CD14-positive monocyte (primary cell): ENCODE results near the gene EFHC2. TPM values are rescaled to one million over a fixed set of nuclear protein-coding genes. Genes with fewer than 3 reads are reported as not detected.

Source experiments
- DNase-seq, 3 donors: peaks; one replicate each; pipeline ENCODE4 v3.0.0-alpha.2; 2011 to 2022
- H2AFZ ChIP-seq: 2 replicates; pipeline ENCODE4 v1.6.0; 2012; ENCODE audit warnings: mild to moderate bottlenecking, low read depth, low read length, inconsistent platforms; ENCODE audit not compliant: insufficient read depth, poor library complexity, severe bottlenecking
- H3K27ac ChIP-seq, 2 donors: 1 replicate in 1 of 2; 2 replicates in 1 of 2; pipeline ENCODE4 v1.5.1; 2012 to 2013; ENCODE audit warnings: low read length in 2 of 2, control low read depth in 1 of 2, inconsistent platforms in 1 of 2, low read depth in 1 of 2, mild to moderate bottlenecking in 1 of 2
- H3K27me3 ChIP-seq, 2 donors: one replicate each; pipeline versions ENCODE4 v1.6.0 to v1.6.1; 2011 to 2013; ENCODE audit warnings: low read length in 2 of 2; ENCODE audit not compliant: control insufficient read depth in 2 of 2, insufficient read depth in 2 of 2
- H3K36me3 ChIP-seq, 2 donors: replicated peaks in 1 of 2; 1 replicate in 1 of 2; 2 replicates in 1 of 2; pipeline versions ENCODE4 v1.5.1 to v1.6.1; 2012 to 2013; ENCODE audit warnings: low read length in 2 of 2, control low read depth in 1 of 2, inconsistent platforms in 1 of 2, mild to moderate bottlenecking in 1 of 2; ENCODE audit not compliant: insufficient read depth in 2 of 2, control insufficient read depth in 1 of 2
- H3K4me1 ChIP-seq, 2 donors: 1 replicate in 1 of 2; 2 replicates in 1 of 2; pipeline versions ENCODE4 v1.5.1 to v1.6.1; 2012 to 2013; ENCODE audit warnings: low read length in 2 of 2, control low read depth in 1 of 2, inconsistent platforms in 1 of 2, mild to moderate bottlenecking in 1 of 2, moderate library complexity in 1 of 2; ENCODE audit not compliant: insufficient read depth in 2 of 2, control insufficient read depth in 1 of 2
- H3K4me2 ChIP-seq: replicated peaks from 2 replicates; pipeline ENCODE3; 2012; ENCODE audit warnings: low read length, moderate library complexity, mild to moderate bottlenecking; ENCODE audit not compliant: poor library complexity, severe bottlenecking; ENCODE audit errors: extremely low read depth
- H3K4me3 ChIP-seq, 3 experiments: fragments of 200-600 bp in 1 of 3; sonication (generic) in 1 of 3; replicated peaks in 1 of 3; 1 replicate in 2 of 3; 2 replicates in 1 of 3; pipeline ENCODE4 v1.5.1; 2011 to 2013; ENCODE audit warnings: low read length in 3 of 3, mild to moderate bottlenecking in 3 of 3, control low read depth in 2 of 3, low read depth in 2 of 3, inconsistent platforms in 1 of 3, moderate library complexity in 1 of 3
- H3K79me2 ChIP-seq: 2 replicates; pipeline ENCODE4 v1.6.0; 2012; ENCODE audit warnings: mild to moderate bottlenecking, control low read depth, inconsistent platforms, low read length, moderate library complexity; ENCODE audit not compliant: insufficient read depth
- H3K9ac ChIP-seq: 2 replicates; pipeline ENCODE4 v1.6.0; 2017; ENCODE audit warnings: low read length, mild to moderate bottlenecking; ENCODE audit not compliant: insufficient read depth, poor library complexity, severe bottlenecking
- H3K9me3 ChIP-seq, 2 donors: replicated peaks in 1 of 2; 1 replicate in 1 of 2; 2 replicates in 1 of 2; pipeline versions ENCODE4 v1.5.1 to v1.6.1; 2012 to 2013; ENCODE audit warnings: low read length in 2 of 2, control low read depth in 1 of 2; ENCODE audit not compliant: control insufficient read depth in 1 of 2, insufficient read depth in 1 of 2
- H4K20me1 ChIP-seq: 2 replicates; pipeline ENCODE4 v1.6.0; 2012; ENCODE audit warnings: mild to moderate bottlenecking, low read length, control low read depth, moderate library complexity; ENCODE audit not compliant: insufficient read depth
- H3K27ac Mint-ChIP-seq, 7 donors: one replicate each; pipeline ENCODE4 v1.8.0; 2020; ENCODE audit warnings: mild to moderate bottlenecking in 7 of 7, mixed read lengths in 7 of 7, moderate library complexity in 6 of 7, inconsistent platforms in 2 of 7
- H3K27me3 Mint-ChIP-seq, 3 donors: one replicate each; pipeline ENCODE4 v1.8.0; 2021 to 2022; ENCODE audit warnings: low read depth in 3 of 3, mild to moderate bottlenecking in 3 of 3, mixed read lengths in 3 of 3, moderate library complexity in 3 of 3, inconsistent platforms in 1 of 3
- H3K36me3 Mint-ChIP-seq, 2 donors: one replicate each; pipeline ENCODE4 v1.8.0; 2020; ENCODE audit warnings: mixed read lengths in 2 of 2, inconsistent platforms in 1 of 2, mild to moderate bottlenecking in 1 of 2
- H3K4me1 Mint-ChIP-seq: one replicate; pipeline ENCODE4 v1.8.0; 2020; ENCODE audit warnings: mild to moderate bottlenecking, mixed read lengths
- H3K4me3 Mint-ChIP-seq, 2 donors: one replicate each; pipeline ENCODE4 v1.8.0; 2020; ENCODE audit warnings: mild to moderate bottlenecking in 2 of 2, mixed read lengths in 2 of 2, moderate library complexity in 1 of 2
- H3K9me3 Mint-ChIP-seq, 7 donors: one replicate each; pipeline ENCODE4 v1.8.0; 2020 to 2022; ENCODE audit warnings: mixed read lengths in 7 of 7, mild to moderate bottlenecking in 6 of 7, moderate library complexity in 6 of 7, inconsistent platforms in 2 of 7
- WGBS: methylation state at CpG from one replicate; pipeline ENCODE4 v1.1.5; 2013; ENCODE audit warnings: missing lambda C conversion rate; ENCODE audit not compliant: insufficient coverage; 5-methylcytosine and 5-hydroxymethylcytosine counted together
- intact Hi-C, 2 donors: fragments of 100-400 bp; cut with micrococcal nuclease; formaldehyde crosslinking; loops; one replicate each; pipeline versions ENCODE4 v1.15.0 to v1.15.1; 2023
- polyA plus RNA-seq, 3 donors: library from polyadenylated mRNA; depleted of rRNA in 1 of 3; unstranded in 2 of 3; stranded (reverse) in 1 of 3; fragments of 300-500 nt in 2 of 3; fragments of >200 nt in 1 of 3; fragmentation: Illumina TruSeq in 2 of 3; gene quantifications; 1 replicate in 2 of 3; 2 replicates in 1 of 3; pipeline ENCODE4 v1.2.3, GENCODE V29; 2012 to 2021
- TF ChIP-seq, protein P1 (sequence below): fragments of 200-600 bp; IDR thresholded peaks from one replicate; pipeline ENCODE4 v1.8.0; 2022; ENCODE audit warnings: antibody characterized with exemption, mild to moderate bottlenecking

EFHC2 gene
- polyA plus RNA-seq, 3 donors = 0.05 to 0.22 TPM; not detected in 1

DNA sequence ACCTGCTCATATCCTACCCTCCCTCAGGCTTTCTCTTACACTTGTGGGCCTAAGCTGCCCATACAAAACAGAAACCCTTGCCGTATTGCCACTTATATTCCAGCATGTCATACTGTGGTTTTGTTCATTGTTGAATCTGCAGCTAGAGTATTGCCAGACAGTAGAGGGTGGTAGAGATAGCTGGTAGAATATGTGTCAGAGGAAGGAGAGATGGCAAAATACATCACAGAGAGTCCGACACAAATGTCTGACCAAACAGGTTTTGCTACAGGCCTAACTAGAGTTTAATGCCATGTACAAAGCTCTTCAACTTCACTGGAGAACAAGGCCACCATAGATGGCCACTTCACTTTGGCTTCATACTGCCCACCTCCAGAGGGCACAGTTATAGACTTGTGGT is 160.1 kb downstream of the EFHC2 start:
- no peaks in the 10 kb centered on the region for H3K4me1 ChIP-seq
- no peak overlapping the region for H3K9ac ChIP-seq
- no peak overlapping the region for H3K4me2 ChIP-seq
- H3K79me2 ChIP-seq = no peaks in the 10 kb centered on the region
- Mint-ChIP-seq H3K4me3 (no peak overlapping the region), H3K9me3 (peaks cover 0 to 2% (median 0%) of the 10 kb centered on the region in 7 donors), H3K36me3 (no peaks in the 10 kb centered on the region), H3K27me3 (peaks cover 0 to 7% (median 0%) of the 10 kb centered on the region in 3 donors), H3K4me1 (peaks cover 4% of the 10 kb centered on the region), H3K27ac (no peak overlapping the region)
- no peak overlapping the region for H3K4me3 ChIP-seq
- intact Hi-C loops = no loop called here
- WGBS = no CpG with 5 or more reads among the region's 2 CpGs
- peaks cover 0 to 2% of the 10 kb centered on the region in 2 donors for H3K27me3 ChIP-seq
- no peak overlapping the region for H3K27ac ChIP-seq
- no peaks in the 10 kb centered on the region for H4K20me1 ChIP-seq
- no peak for DNase-seq
- H2AFZ ChIP-seq = no peak overlapping the region
- H3K36me3 ChIP-seq = no peaks in the 10 kb centered on the region
- TF ChIP-seq, protein P1, sequence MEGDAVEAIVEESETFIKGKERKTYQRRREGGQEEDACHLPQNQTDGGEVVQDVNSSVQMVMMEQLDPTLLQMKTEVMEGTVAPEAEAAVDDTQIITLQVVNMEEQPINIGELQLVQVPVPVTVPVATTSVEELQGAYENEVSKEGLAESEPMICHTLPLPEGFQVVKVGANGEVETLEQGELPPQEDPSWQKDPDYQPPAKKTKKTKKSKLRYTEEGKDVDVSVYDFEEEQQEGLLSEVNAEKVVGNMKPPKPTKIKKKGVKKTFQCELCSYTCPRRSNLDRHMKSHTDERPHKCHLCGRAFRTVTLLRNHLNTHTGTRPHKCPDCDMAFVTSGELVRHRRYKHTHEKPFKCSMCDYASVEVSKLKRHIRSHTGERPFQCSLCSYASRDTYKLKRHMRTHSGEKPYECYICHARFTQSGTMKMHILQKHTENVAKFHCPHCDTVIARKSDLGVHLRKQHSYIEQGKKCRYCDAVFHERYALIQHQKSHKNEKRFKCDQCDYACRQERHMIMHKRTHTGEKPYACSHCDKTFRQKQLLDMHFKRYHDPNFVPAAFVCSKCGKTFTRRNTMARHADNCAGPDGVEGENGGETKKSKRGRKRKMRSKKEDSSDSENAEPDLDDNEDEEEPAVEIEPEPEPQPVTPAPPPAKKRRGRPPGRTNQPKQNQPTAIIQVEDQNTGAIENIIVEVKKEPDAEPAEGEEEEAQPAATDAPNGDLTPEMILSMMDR = no peak
- H3K9me3 ChIP-seq = no peaks in the 10 kb centered on the region

DNA sequence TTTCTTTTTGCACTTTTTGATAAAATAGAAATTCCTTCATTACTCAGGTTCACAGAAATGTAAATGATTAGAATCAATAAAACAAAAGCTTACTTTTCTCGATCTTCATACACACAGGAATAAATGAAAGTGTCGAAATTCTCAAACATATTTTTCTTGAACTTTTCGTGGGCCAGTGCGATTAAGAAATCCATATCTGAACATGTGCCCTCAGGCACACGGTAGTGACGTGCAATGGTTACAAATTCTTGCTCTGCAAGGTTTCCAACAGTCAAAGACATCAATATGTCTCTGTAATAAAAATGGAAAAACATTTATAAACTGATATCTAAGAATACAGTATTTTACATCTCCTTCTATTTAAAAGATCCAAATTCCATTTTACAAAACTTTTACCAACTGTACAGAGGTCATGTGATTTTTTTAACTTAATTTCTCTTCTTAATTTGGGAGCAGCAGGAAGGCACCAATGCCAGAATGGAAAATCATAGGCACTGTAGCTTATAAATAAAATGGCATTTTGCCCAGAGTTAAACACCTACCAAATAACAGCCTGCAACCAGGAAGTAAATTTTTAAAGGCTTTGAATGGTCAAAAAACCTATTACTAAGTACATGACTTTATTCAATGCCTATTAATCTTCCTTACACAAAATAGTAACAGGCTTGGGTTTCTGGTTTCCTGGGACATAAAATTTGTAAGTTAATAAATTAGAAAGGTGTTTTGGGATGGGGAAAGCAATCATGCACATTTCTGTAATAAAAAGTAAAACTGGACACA is 165.0 kb downstream of the EFHC2 start:
- TF ChIP-seq, protein P1 = no peak
- Histone ChIP-seq H3K4me2 (no peak overlapping the region), H3K9me3 (no peaks in the 10 kb centered on the region), H4K20me1 (no peaks in the 10 kb centered on the region), H3K36me3 (no peaks in the 10 kb centered on the region), H3K9ac (no peak overlapping the region), H3K27me3 (peaks cover 0 to 5% of the 10 kb centered on the region in 2 donors), H3K4me3 (no peak overlapping the region), H3K4me1 (no peaks in the 10 kb centered on the region), H2AFZ (no peak overlapping the region), H3K27ac (no peak overlapping the region), H3K79me2 (no peaks in the 10 kb centered on the region)
- Mint-ChIP-seq H3K9me3 (peaks cover 0 to 11% (median 4%) of the 10 kb centered on the region in 7 donors), H3K36me3 (no peaks in the 10 kb centered on the region), H3K27me3 (peaks cover 0 to 8% (median 0%) of the 10 kb centered on the region in 3 donors), H3K4me3 (no peak overlapping the region), H3K4me1 (peaks cover 2% of the 10 kb centered on the region), H3K27ac (no peak overlapping the region)
- no CpG with 5 or more reads among the region's 6 CpGs for WGBS
- intact Hi-C loops = no loop called here
- no peak for DNase-seq
